B cell (primary cell): Measurements from ENCODE around the gene PITX3. TPM values are rescaled to one million over a fixed set of nuclear protein-coding genes. Genes with fewer than 3 reads are reported as not detected.
A peak's percentile ranks its signal among the peaks of the same experiment; 100 is the strongest.

ENCODE experiments used
- ATAC-seq: fragments of 200-7000 bp; cut with Tn5 transposase; one replicate; pipeline ENCODE4 v1.10.0; 2021; ENCODE audit warnings: low read depth, mild to moderate bottlenecking, moderate number of reproducible peaks, moderate library complexity
- CTCF ChIA-PET: fragments of 350-600 bp; sonication (Branson Sonifier 250); formaldehyde crosslinking; loops from one replicate; lab custom pipeline; 2021; ENCODE audit warnings: antibody characterized with exemption, inconsistent platforms; lab: Charles Lee
- POLR2A ChIA-PET: fragments of 350-600 bp; sonication (Branson Sonifier 250); formaldehyde crosslinking; loops from one replicate; lab custom pipeline; 2021; ENCODE audit warnings: antibody characterized with exemption; lab: Charles Lee
- DNase-seq: peaks from one replicate; pipeline ENCODE4 v3.0.0; 2013
- H2AFZ ChIP-seq: 2 replicates; pipeline ENCODE4 v1.6.1; 2012; ENCODE audit warnings: mild to moderate bottlenecking, low read depth, low read length; ENCODE audit not compliant: insufficient read depth, poor library complexity, severe bottlenecking
- H3K27ac ChIP-seq, 2 donors: 1 replicate in 1 of 2; 2 replicates in 1 of 2; pipeline ENCODE4 v1.5.1; 2012 to 2013; ENCODE audit warnings: low read length in 2 of 2, mild to moderate bottlenecking in 2 of 2, moderate library complexity in 1 of 2
- H3K27me3 ChIP-seq, 4 experiments: fragments of 200-600 bp in 1 of 4; sonication (generic) in 1 of 4; replicated peaks in 1 of 4; 1 replicate in 2 of 4; 2 replicates in 2 of 4; pipeline versions ENCODE4 v1.6.1 to v1.7.0; 2013 to 2016; ENCODE audit warnings: low read length in 3 of 4, mild to moderate bottlenecking in 2 of 4, mixed read lengths in 1 of 4, moderate library complexity in 1 of 4; ENCODE audit not compliant: insufficient read depth in 4 of 4, control insufficient read depth in 3 of 4; ENCODE audit errors: control extremely low read depth in 1 of 4
- H3K36me3 ChIP-seq, 2 experiments: replicated peaks in 1 of 2; 1 replicate in 1 of 2; 2 replicates in 1 of 2; pipeline versions ENCODE4 v1.6.1 to v1.7.1; 2013; ENCODE audit warnings: low read length in 1 of 2; ENCODE audit not compliant: insufficient read depth in 2 of 2, control insufficient read depth in 1 of 2; ENCODE audit errors: control extremely low read depth in 1 of 2, extremely low read depth in 1 of 2
- H3K4me1 ChIP-seq, 2 donors: fragments of 200-600 bp in 1 of 2; sonication (generic) in 1 of 2; 1 replicate in 1 of 2; 2 replicates in 1 of 2; pipeline versions ENCODE4 v1.5.1 to v1.6.1; 2013 to 2017; ENCODE audit warnings: low read length in 2 of 2; ENCODE audit not compliant: control insufficient read depth in 2 of 2, insufficient read depth in 2 of 2
- H3K4me2 ChIP-seq: replicated peaks from 2 replicates; pipeline ENCODE3; 2012; ENCODE audit warnings: mild to moderate bottlenecking, low read depth, low read length; ENCODE audit not compliant: poor library complexity, severe bottlenecking
- H3K4me3 ChIP-seq, 5 experiments: fragments of 200-600 bp in 1 of 5; sonication (generic) in 1 of 5; 1 replicate in 3 of 5; 2 replicates in 2 of 5; pipeline versions ENCODE4 v1.5.1 to v1.7.0; 2011 to 2016; ENCODE audit warnings: low read length in 4 of 5, mild to moderate bottlenecking in 4 of 5, low read depth in 2 of 5, control low read depth in 1 of 5, moderate library complexity in 1 of 5; ENCODE audit not compliant: insufficient read depth in 1 of 5; ENCODE audit errors: control extremely low read depth in 1 of 5, extremely low read depth in 1 of 5
- H3K79me2 ChIP-seq: fragments of 200-600 bp; sonication (generic); one replicate; pipeline ENCODE4 v1.6.0; 2016; ENCODE audit warnings: low read length; ENCODE audit not compliant: control insufficient read depth, insufficient read depth
- H3K9ac ChIP-seq: fragments of 200-600 bp; sonication (generic); 2 replicates; pipeline ENCODE4 v1.6.1; 2017; ENCODE audit warnings: mild to moderate bottlenecking, low read length, moderate library complexity
- H3K9me3 ChIP-seq, 3 donors: one replicate each; pipeline versions ENCODE4 v1.6.1 to v1.7.1; 2013; ENCODE audit warnings: low read length in 2 of 3; ENCODE audit not compliant: control insufficient read depth in 2 of 3, insufficient read depth in 1 of 3; ENCODE audit errors: control extremely low read depth in 1 of 3
- H4K20me1 ChIP-seq: 2 replicates; pipeline ENCODE4 v1.6.0; 2012; ENCODE audit warnings: mild to moderate bottlenecking, low read length; ENCODE audit not compliant: insufficient read depth, control insufficient read depth, poor library complexity, severe bottlenecking
- H3K27ac Mint-ChIP-seq: one replicate; pipeline ENCODE4 v1.8.0; 2021; ENCODE audit warnings: mixed read lengths
- H3K27me3 Mint-ChIP-seq: one replicate; pipeline ENCODE4 v1.8.0; 2021; ENCODE audit warnings: mixed read lengths
- H3K4me1 Mint-ChIP-seq: one replicate; pipeline ENCODE4 v1.8.0; 2021; ENCODE audit warnings: mixed read lengths
- H3K4me3 Mint-ChIP-seq: one replicate; pipeline ENCODE4 v1.8.0; 2021; ENCODE audit warnings: mixed read lengths
- H3K9me3 Mint-ChIP-seq: one replicate; pipeline ENCODE4 v1.8.0; 2022; ENCODE audit warnings: mixed read lengths; ENCODE audit not compliant: insufficient read depth
- CTCF ChIP-seq: fragments of 200-600 bp; IDR thresholded peaks from one replicate; pipeline ENCODE4 v1.8.0; 2022; ENCODE audit warnings: antibody characterized with exemption, mild to moderate bottlenecking
- EZH2 ChIP-seq: IDR thresholded peaks from 2 replicates; pipeline ENCODE4 v1.6.1; 2012; ENCODE audit warnings: borderline replicate concordance, low read depth, mild to moderate bottlenecking, moderate library complexity, low read length; ENCODE audit not compliant: insufficient read depth, poor library complexity, severe bottlenecking
- WGBS: methylation state at CpG from one replicate; pipeline ENCODE4 v1.1.5; 2013; ENCODE audit warnings: missing lambda C conversion rate; ENCODE audit not compliant: insufficient coverage; 5-methylcytosine and 5-hydroxymethylcytosine counted together
- intact Hi-C: fragments of 100-400 bp; cut with micrococcal nuclease; formaldehyde crosslinking; loops from one replicate; pipeline ENCODE4 v1.10.0; 2022
- polyA plus RNA-seq: library from polyadenylated mRNA; depleted of rRNA; stranded (reverse); fragments of >200 nt; gene quantifications from 2 replicates; pipeline ENCODE4 v1.2.3, GENCODE V29; 2012
- total RNA-seq, 2 donors: library from RNA; stranded (reverse); fragments of 120-200 nt in 1 of 2; gene quantifications; 1 replicate in 1 of 2; 2 replicates in 1 of 2; pipeline versions ENCODE4 v1.2.3 to v1.2.4, GENCODE V29; 2013 to 2022

PITX3 gene
- total and polyA plus RNA-seq, 2 donors (not counting 1 experiment from before 2014, with no cell fraction given): not detected

GRCh38 chr10:102188298-102188940, 52.9 kb downstream of the PITX3 start:
- peaks cover 9% of the 10 kb centered on the region for H3K4me1 Mint-ChIP-seq
- Histone ChIP-seq H3K36me3 (no peaks in the 10 kb centered on the region), H3K27ac (no peak overlapping the region), H3K4me1 (peaks cover 0 to 7% of the 10 kb centered on the region in 2 donors), H4K20me1 (no peaks in the 10 kb centered on the region), H3K4me2 (no peak overlapping the region), H3K9me3 (peaks cover 2 to 20% (median 2%) of the 10 kb centered on the region in 3 donors), H3K4me3 (no peak overlapping the region), H3K27me3 (no peaks in the 10 kb centered on the region), H3K79me2 (no peaks in the 10 kb centered on the region), H2AFZ (no peak overlapping the region), H3K9ac (no peak overlapping the region)
- H3K9me3 Mint-ChIP-seq: peaks cover 5% of the 10 kb centered on the region
- WGBS: 83% methylated on average over 3 of the region's 3 CpGs
- ATAC-seq (no peak), DNase-seq (no peak)
- ChIA-PET POLR2A (no interaction called here), CTCF (interaction anchor here (0.5 to 1.2 kb wide), 2 partner anchors 526 to 1238 kb away, joined by 3 read pairs; partner anchors contain the start of genes ARL3 and SFXN2)
- H3K4me3 Mint-ChIP-seq: no peak overlapping the region
- intact Hi-C loops: no loop called here
- H3K27me3 Mint-ChIP-seq: no peaks in the 10 kb centered on the region
- TF ChIP-seq CTCF: no peak
- TF ChIP-seq EZH2: no peak
- H3K27ac Mint-ChIP-seq: no peak overlapping the region

GRCh38 chr10:102185811-102186527, 55.3 kb downstream of the PITX3 start:
- ATAC-seq (peak; percentile 39), DNase-seq (peak; percentile 40)
- H2AFZ ChIP-seq: no peak overlapping the region
- H3K27me3 ChIP-seq: no peaks in the 10 kb centered on the region
- no peak overlapping the region for H3K27ac ChIP-seq
- Mint-ChIP-seq H3K4me1 (peaks cover 9% of the 10 kb centered on the region), H3K4me3 (no peak overlapping the region), H3K27ac (no peak overlapping the region), H3K9me3 (no peaks in the 10 kb centered on the region), H3K27me3 (peaks cover 2% of the 10 kb centered on the region)
- peaks cover 0 to 9% (median 2%) of the 10 kb centered on the region in 3 donors for H3K9me3 ChIP-seq
- 67% methylated on average over 8 of the region's 15 CpGs for WGBS
- H4K20me1 ChIP-seq: no peaks in the 10 kb centered on the region
- intact Hi-C loops: no loop called here
- no peaks in the 10 kb centered on the region for H3K36me3 ChIP-seq
- no peak for TF ChIP-seq EZH2
- no peak for TF ChIP-seq CTCF
- H3K4me2 ChIP-seq: no peak overlapping the region
- no peak overlapping the region for H3K9ac ChIP-seq
- H3K79me2 ChIP-seq: no peaks in the 10 kb centered on the region
- POLR2A ChIA-PET: interaction anchor here (0.7 kb wide), 1 partner anchor 42 kb away, joined by 8 read pairs; no protein-coding TSS in a partner anchor
- no peak overlapping the region for H3K4me3 ChIP-seq
- CTCF ChIA-PET: interaction anchor here (1.0 to 2.5 kb wide), 3 partner anchors 14 to 166 kb away, joined by 3 to 10 read pairs (median 3); no protein-coding TSS in a partner anchor
- peaks cover 0 to 7% of the 10 kb centered on the region in 2 donors for H3K4me1 ChIP-seq
